ENCODE results near the gene IMMP2L.

IMMP2L gene

GRCh38 chr7:110983822-110984456, 578.4 kb downstream of the IMMP2L start:
- H3K4me1 Mint-ChIP-seq, result peaks cover 38% of the 10 kb centered on the region
- no peak overlapping the region for H3K27ac Mint-ChIP-seq
- DNase-seq, result no peak
- H3K9me3 Mint-ChIP-seq, result no peaks in the 10 kb centered on the region
- H3K27me3 Mint-ChIP-seq, result no peaks in the 10 kb centered on the region
- no peak overlapping the region for H3K4me3 Mint-ChIP-seq
- peak; percentile 56 for ATAC-seq

GRCh38 chr7:110977127-110977737, 585.1 kb downstream of the IMMP2L start:
- peaks cover 47% of the 10 kb centered on the region for H3K4me1 Mint-ChIP-seq
- DNase-seq, result peak in 1 of 2 donors; percentile 4
- ATAC-seq, result peak; percentile 90
- peak overlapping the region; percentile 62 to 70 for H3K4me3 Mint-ChIP-seq
- H3K27me3 Mint-ChIP-seq, result no peaks in the 10 kb centered on the region
- peak overlapping the region; percentile 36 to 62 for H3K27ac Mint-ChIP-seq
- H3K9me3 Mint-ChIP-seq, result peaks cover 0 to 7% of the 10 kb centered on the region in 2 donors

GRCh38 chr7:110975486-110975885, 586.8 kb downstream of the IMMP2L start:
- no peak overlapping the region for H3K27ac Mint-ChIP-seq
- H3K4me3 Mint-ChIP-seq, result no peak overlapping the region
- DNase-seq (no peak), ATAC-seq (peak; percentile 68)
- H3K4me1 Mint-ChIP-seq, result peaks cover 40% of the 10 kb centered on the region
- peaks cover 0 to 7% of the 10 kb centered on the region in 2 donors for H3K9me3 Mint-ChIP-seq
- H3K27me3 Mint-ChIP-seq, result no peaks in the 10 kb centered on the region

- H3K4me3 Mint-ChIP-seq, result no peak overlapping the region
- peaks cover 40% of the 10 kb centered on the region for H3K4me1 Mint-ChIP-seq
- no peak overlapping the region for H3K27ac Mint-ChIP-seq
- H3K9me3 Mint-ChIP-seq, result peaks cover 0 to 7% of the 10 kb centered on the region in 2 donors
- no peaks in the 10 kb centered on the region for H3K27me3 Mint-ChIP-seq
- ATAC-seq (no peak), DNase-seq (no peak)
Measured at GRCh38 chr7:110974441-110974840, 587.9 kb downstream of the IMMP2L start.

GRCh38 chr7:110973196-110973990, 588.9 kb downstream of the IMMP2L start:
- peaks cover 40% of the 10 kb centered on the region for H3K4me1 Mint-ChIP-seq
- peaks cover 0 to 7% of the 10 kb centered on the region in 2 donors for H3K9me3 Mint-ChIP-seq
- no peak overlapping the region for H3K4me3 Mint-ChIP-seq
- ATAC-seq (no peak), DNase-seq (no peak)
- H3K27me3 Mint-ChIP-seq, result no peaks in the 10 kb centered on the region
- no peak overlapping the region for H3K27ac Mint-ChIP-seq

GRCh38 chr7:110964775-110965174, 597.5 kb downstream of the IMMP2L start:
- no peak for ATAC-seq
- Mint-ChIP-seq H3K4me1 (no peaks in the 10 kb centered on the region), H3K27me3 (no peaks in the 10 kb centered on the region), H3K27ac (peak overlapping the region in 1 of 2 donors; percentile 52), H3K9me3 (no peaks in the 10 kb centered on the region), H3K4me3 (no peak overlapping the region)
- DNase-seq, result no peak

- H3K4me3 Mint-ChIP-seq, result no peak overlapping the region
- H3K4me1 Mint-ChIP-seq, result no peaks in the 10 kb centered on the region
- no peak for DNase-seq
- H3K27ac Mint-ChIP-seq, result no peak overlapping the region
- ATAC-seq, result no peak
- no peaks in the 10 kb centered on the region for H3K27me3 Mint-ChIP-seq
- peaks cover 2 to 9% of the 10 kb centered on the region in 2 donors for H3K9me3 Mint-ChIP-seq
Measured at GRCh38 chr7:110962826-110963225, 599.5 kb downstream of the IMMP2L start.

- no peak overlapping the region for H3K4me3 Mint-ChIP-seq
- no peak for DNase-seq
- no peaks in the 10 kb centered on the region for H3K4me1 Mint-ChIP-seq
- no peak overlapping the region for H3K27ac Mint-ChIP-seq
- H3K9me3 Mint-ChIP-seq, result peaks cover 6 to 13% of the 10 kb centered on the region in 2 donors
- ATAC-seq, result no peak
- no peaks in the 10 kb centered on the region for H3K27me3 Mint-ChIP-seq
Measured at GRCh38 chr7:110962374-110962773, 599.9 kb downstream of the IMMP2L start.

GRCh38 chr7:110960811-110961210, 601.5 kb downstream of the IMMP2L start:
- H3K27me3 Mint-ChIP-seq, result no peaks in the 10 kb centered on the region
- H3K4me3 Mint-ChIP-seq, result no peak overlapping the region
- DNase-seq, result no peak
- ATAC-seq, result no peak
- no peaks in the 10 kb centered on the region for H3K4me1 Mint-ChIP-seq
- H3K27ac Mint-ChIP-seq, result no peak overlapping the region
- H3K9me3 Mint-ChIP-seq, result peaks cover 8 to 15% of the 10 kb centered on the region in 2 donors

- H3K4me1 Mint-ChIP-seq, result peaks cover 12% of the 10 kb centered on the region
- H3K27me3 Mint-ChIP-seq, result no peaks in the 10 kb centered on the region
- no peak for DNase-seq
- no peak overlapping the region for H3K27ac Mint-ChIP-seq
- no peak overlapping the region for H3K4me3 Mint-ChIP-seq
- no peaks in the 10 kb centered on the region for H3K9me3 Mint-ChIP-seq
- ATAC-seq, result no peak
Measured at GRCh38 chr7:110948280-110948679, 614.0 kb downstream of the IMMP2L start.

GRCh38 chr7:110947408-110947807, 614.9 kb downstream of the IMMP2L start:
- Mint-ChIP-seq H3K27ac (no peak overlapping the region), H3K9me3 (no peaks in the 10 kb centered on the region), H3K27me3 (no peaks in the 10 kb centered on the region), H3K4me1 (peaks cover 12% of the 10 kb centered on the region), H3K4me3 (no peak overlapping the region)
- DNase-seq (no peak), ATAC-seq (no peak)

GRCh38 chr7:110944966-110945644, 617.2 kb downstream of the IMMP2L start:
- Mint-ChIP-seq H3K4me3 (no peak overlapping the region), H3K27ac (peak overlapping the region in 1 of 2 donors; percentile 14), H3K27me3 (no peaks in the 10 kb centered on the region), H3K9me3 (no peaks in the 10 kb centered on the region), H3K4me1 (peaks cover 16% of the 10 kb centered on the region)
- ATAC-seq (peak; percentile 54), DNase-seq (no peak)

- no peaks in the 10 kb centered on the region for H3K27me3 Mint-ChIP-seq
- H3K4me1 Mint-ChIP-seq, result peaks cover 16% of the 10 kb centered on the region
- no peak for ATAC-seq
- H3K9me3 Mint-ChIP-seq, result no peaks in the 10 kb centered on the region
- no peak overlapping the region for H3K27ac Mint-ChIP-seq
- no peak overlapping the region for H3K4me3 Mint-ChIP-seq
- no peak for DNase-seq
Measured at GRCh38 chr7:110944448-110944847, 617.8 kb downstream of the IMMP2L start.

- H3K27ac Mint-ChIP-seq, result peak overlapping the region in 1 of 2 donors; percentile 17
- H3K4me1 Mint-ChIP-seq, result peaks cover 16% of the 10 kb centered on the region
- H3K27me3 Mint-ChIP-seq, result no peaks in the 10 kb centered on the region
- H3K9me3 Mint-ChIP-seq, result no peaks in the 10 kb centered on the region
- DNase-seq (no peak), ATAC-seq (no peak)
- H3K4me3 Mint-ChIP-seq, result no peak overlapping the region
Measured at GRCh38 chr7:110943701-110944345, 618.5 kb downstream of the IMMP2L start.

- Mint-ChIP-seq H3K4me1 (peaks cover 16% of the 10 kb centered on the region), H3K27me3 (no peaks in the 10 kb centered on the region), H3K4me3 (no peak overlapping the region), H3K27ac (no peak overlapping the region), H3K9me3 (no peaks in the 10 kb centered on the region)
- DNase-seq, result no peak
- no peak for ATAC-seq
Measured at GRCh38 chr7:110941385-110941784, 620.9 kb downstream of the IMMP2L start.
